ENCODE results near the gene THRAP3.

GRCh38 chr1:36253161-36253862 is 29.1 kb downstream of the THRAP3 start:
- TF ChIP-seq POLR2AphosphoS5 (IDR thresholded peaks at IDR 0.05; ENCODE audit: borderline replicate concordance, low read depth, low read length): no peak
- TF ChIP-seq EZH2 (IDR thresholded peaks at IDR 0.05): no peak
